Measurements from ENCODE around the gene CD63. TPM values are rescaled to one million over a fixed set of nuclear protein-coding genes. Genes with fewer than 3 reads are reported as not detected.
A peak's percentile ranks its signal among the peaks of the same experiment; 100 is the strongest.

Gene CD63
- total and polyA plus RNA-seq, 9 of the 15 experiments (the other 6 are each of a cell fraction or from before 2014, with no cell fraction given): 313 to 735 (median 433) TPM

GRCh38 chr12:55742719-55743405 lies 14.1 kb upstream of the CD63 start, which contains the start of gene GDF11 (continued):
- peak; percentile 27 for TF ChIP-seq CTCFL (IDR thresholded peaks at IDR 0.05; ENCODE audit: borderline replicate concordance, insufficient read depth, low read depth, low read length, poor library complexity, severe bottlenecking)
- peak; percentile 75 for TF ChIP-seq POLR2B (IDR thresholded peaks at IDR 0.05; ENCODE audit: low read depth, partially characterized antibody)
- peak; percentile 85 to 87; a peak in 3 of 4 replicates for TF ChIP-seq ARNT (IDR thresholded peaks at IDR 0.05)
- TF ChIP-seq GATA2 (CRISPR knock-in tag; IDR thresholded peaks at IDR 0.05): peak; percentile 59
- TF ChIP-seq LARP7 (IDR thresholded peaks at IDR 0.05): peak; percentile 99
- TF ChIP-seq MTA1 (IDR thresholded peaks at IDR 0.05; ENCODE audit: borderline replicate concordance): peak; percentile 87
- 0 out of 2 replicates have a peak, but pooled peaks have one; percentile 40 for TF ChIP-seq POLR2AphosphoS5 (IDR thresholded peaks at IDR 0.05; ENCODE audit: control insufficient read depth, insufficient read depth, low read depth, low read length)
- 0 out of 2 replicates have a peak, but pooled peaks have one; percentile 44 for TF ChIP-seq ZBTB9 (CRISPR knock-in tag; IDR thresholded peaks at IDR 0.05)
- TF ChIP-seq SIN3B (IDR thresholded peaks at IDR 0.05; ENCODE audit: low read depth): no peak
- peak; percentile 55 to 60; a peak in 2 of 4 replicates for TF ChIP-seq TRIM24 (IDR thresholded peaks at IDR 0.05)
- no peak for TF ChIP-seq TCF15 (CRISPR knock-in tag; IDR thresholded peaks at IDR 0.05)
- TF ChIP-seq MCM5 (IDR thresholded peaks at IDR 0.05; ENCODE audit: low read depth): 0 out of 2 replicates have a peak, but pooled peaks have one; percentile 43
- peak; percentile 72; the same call in 1 of the 2 replicates for TF ChIP-seq THRAP3 (IDR thresholded peaks at IDR 0.05; ENCODE audit: borderline replicate concordance)
- 0 out of 2 replicates have a peak, but pooled peaks have one; percentile 16 for TF ChIP-seq TAF7 (tag; IDR thresholded peaks at IDR 0.05)
- peak; percentile 81; the same call in 1 of the 2 replicates for TF ChIP-seq TOE1 (IDR thresholded peaks at IDR 0.05; ENCODE audit: borderline replicate concordance)
- TF ChIP-seq TOE1 (CRISPR knock-in tag; IDR thresholded peaks at IDR 0.05; ENCODE audit: borderline replicate concordance, low read depth): no peak
- TF ChIP-seq ZC3H8 (IDR thresholded peaks at IDR 0.05): peak; percentile 88
- peak; percentile 91 for TF ChIP-seq TBP (optimal IDR thresholded peaks at IDR 0.05; ENCODE audit: low read depth, low read length)
- TF ChIP-seq BRD9 (IDR thresholded peaks at IDR 0.05; ENCODE audit: low read depth, partially characterized antibody): peak; percentile 80
- TF ChIP-seq SUPT5H (IDR thresholded peaks at IDR 0.05): peak; percentile 80
- no peak for TF ChIP-seq ZC3H11A (IDR thresholded peaks at IDR 0.05; ENCODE audit: low read depth, low read length)
- peak; percentile 72 for TF ChIP-seq EHMT2 (IDR thresholded peaks at IDR 0.05)
- no peak for TF ChIP-seq ZNF449 (CRISPR knock-in tag; IDR thresholded peaks at IDR 0.05)

All from K562 (cell line).